Activated CD8-positive, alpha-beta memory T cell treated with anti-CD3 and anti-CD28 coated beads for 1 hour (primary cell): ENCODE measurements around the gene TTC28.
"Not testable (repeated sequence)": the region's sequence is repeated elsewhere in the genome, so short reads cannot be mapped to it uniquely, and the experiment has no call there.

Source experiments
- DNase-seq, 2 donors: peaks; one replicate each; pipeline ENCODE4 v3.0.0-alpha.2; 2020; ENCODE audit warnings: low read depth in 1 of 2; ENCODE audit errors: extremely low read depth in 1 of 2

Gene TTC28

DNA sequence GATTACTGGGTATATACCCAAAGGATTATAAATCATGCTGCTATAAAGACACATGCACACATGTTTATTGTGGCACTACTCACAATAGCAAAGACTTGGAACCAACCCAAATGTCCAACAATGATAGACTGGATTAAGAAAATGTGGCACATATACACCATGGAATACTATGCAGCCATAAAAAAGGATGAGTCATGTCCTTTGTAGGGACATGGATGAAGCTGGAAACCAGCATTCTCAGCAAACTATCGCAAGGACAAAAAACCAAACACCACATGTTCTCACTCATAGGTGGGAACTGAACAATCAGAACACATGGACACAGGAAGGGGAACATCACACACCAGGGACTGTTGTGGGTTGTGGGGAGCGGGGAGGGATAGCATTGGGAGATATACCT lies 510.3 kb downstream of the TTC28 start:
- not testable (repeated sequence) for DNase-seq

DNA sequence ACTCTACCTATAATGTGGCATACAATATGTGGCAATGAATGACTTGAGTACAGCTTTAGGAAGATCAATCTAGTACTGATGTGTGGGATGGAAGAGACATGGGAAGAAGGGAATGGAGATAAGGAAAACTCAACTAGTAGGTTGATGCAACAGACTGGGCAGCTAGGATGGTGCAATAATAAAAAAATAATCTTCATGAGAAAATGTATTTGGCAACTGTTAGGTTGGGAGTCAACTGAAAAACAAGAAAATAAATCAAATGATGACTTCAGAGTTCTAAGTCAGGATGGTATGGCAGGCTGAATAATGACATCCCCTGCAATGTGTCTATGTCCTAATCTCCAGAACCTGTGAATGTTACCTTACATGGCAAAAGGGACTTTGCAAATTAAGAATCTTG lies 523.8 kb downstream of the TTC28 start:
- DNase-seq: no peak

DNA sequence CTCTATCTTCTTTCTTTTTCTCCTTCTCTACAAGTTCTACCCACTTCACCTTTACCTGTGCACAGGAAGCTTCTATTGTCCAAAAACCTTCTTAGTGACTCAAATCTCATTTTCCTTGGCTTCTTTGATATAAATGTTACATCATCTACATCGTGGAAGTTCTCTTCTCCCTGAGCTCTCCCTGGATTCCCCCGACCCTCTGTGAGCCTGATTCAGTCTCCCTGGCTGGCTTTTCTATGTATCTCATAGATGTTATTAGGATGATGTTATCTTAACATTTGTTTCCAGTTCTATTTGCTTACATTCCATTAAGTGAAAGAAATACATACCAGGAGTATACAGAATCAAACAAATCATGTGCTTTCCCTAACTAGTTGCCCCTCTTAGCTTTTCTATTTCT lies 524.8 kb downstream of the TTC28 start:
- no peak for DNase-seq

DNA sequence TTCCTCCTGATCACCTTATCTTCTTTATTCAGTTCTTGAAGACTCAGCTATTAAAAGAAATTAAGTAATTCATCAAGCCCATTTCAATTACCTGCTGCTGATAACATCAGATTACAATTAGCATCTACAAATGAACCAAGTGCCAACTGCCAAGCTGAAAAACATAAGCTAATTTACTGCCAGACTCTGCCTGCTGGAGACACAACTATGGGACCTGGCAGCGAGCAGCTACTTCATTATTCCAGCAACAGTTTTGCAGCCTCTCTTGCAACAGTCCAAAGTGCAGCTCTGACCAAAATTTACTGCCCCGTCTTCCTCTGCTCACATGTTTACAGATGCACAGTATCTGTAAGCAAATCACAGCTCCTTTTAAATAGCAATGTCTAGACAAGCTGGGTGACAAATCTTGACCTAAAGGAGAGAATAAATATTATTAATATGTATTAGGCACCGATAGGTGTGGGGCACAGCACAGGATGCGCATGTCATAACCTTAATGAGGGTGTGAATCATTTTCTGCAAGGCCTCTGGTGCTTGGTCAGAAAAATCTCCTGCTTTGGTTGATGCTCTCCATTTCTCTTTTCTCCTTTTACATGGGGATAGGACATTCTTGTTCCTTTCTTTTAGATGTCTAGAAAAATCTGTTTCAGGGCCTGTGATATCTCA lies 528.4 kb downstream of the TTC28 start:
- DNase-seq: no peak

DNA sequence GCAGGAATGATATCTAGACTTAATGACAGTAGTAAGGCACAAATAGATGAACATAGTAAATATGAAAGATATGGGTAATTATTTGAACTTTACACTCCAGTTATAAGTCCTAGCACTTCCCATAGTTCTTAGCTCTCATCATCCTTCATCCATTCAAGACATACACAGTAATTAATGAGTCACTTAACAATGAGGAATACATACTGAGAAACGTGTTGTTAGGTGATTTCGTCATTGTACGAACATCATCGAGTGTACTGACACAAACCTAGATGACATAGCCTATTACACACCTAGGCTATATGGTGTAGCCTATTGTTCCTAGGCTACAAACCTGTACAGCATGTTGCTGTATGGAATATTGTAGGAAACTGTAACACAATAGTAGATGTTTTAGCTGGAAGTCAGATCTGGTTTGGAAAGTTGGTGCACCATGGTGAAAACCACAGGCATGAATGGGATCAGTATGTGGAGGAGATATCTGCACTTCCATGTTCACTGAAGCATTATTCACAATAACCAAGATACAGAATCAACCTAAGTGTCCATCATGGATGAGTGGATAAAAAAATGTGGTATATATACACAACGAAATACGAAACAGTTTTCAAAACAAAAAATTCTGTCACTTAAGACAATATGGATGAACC lies 530.7 kb downstream of the TTC28 start:
- no peak for DNase-seq

DNA sequence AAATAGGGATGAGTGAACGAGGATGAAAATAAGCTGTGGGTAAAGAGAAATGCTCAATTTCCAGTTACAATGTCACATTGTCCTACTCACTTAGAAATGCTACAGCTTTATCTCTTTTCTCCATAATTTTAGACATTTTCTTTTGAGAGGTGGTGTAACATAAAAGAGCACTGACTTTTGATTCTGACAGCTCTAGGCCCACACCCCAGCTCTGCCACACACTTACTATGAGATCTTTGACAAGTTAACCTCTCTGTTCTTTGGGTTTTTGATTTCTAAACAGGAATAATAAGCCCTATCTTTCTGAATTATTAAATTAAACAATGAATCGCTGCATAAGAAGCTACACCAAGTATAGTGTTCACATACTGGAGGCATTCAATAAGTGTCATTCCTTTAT lies 532.2 kb downstream of the TTC28 start:
- no peak for DNase-seq

DNA sequence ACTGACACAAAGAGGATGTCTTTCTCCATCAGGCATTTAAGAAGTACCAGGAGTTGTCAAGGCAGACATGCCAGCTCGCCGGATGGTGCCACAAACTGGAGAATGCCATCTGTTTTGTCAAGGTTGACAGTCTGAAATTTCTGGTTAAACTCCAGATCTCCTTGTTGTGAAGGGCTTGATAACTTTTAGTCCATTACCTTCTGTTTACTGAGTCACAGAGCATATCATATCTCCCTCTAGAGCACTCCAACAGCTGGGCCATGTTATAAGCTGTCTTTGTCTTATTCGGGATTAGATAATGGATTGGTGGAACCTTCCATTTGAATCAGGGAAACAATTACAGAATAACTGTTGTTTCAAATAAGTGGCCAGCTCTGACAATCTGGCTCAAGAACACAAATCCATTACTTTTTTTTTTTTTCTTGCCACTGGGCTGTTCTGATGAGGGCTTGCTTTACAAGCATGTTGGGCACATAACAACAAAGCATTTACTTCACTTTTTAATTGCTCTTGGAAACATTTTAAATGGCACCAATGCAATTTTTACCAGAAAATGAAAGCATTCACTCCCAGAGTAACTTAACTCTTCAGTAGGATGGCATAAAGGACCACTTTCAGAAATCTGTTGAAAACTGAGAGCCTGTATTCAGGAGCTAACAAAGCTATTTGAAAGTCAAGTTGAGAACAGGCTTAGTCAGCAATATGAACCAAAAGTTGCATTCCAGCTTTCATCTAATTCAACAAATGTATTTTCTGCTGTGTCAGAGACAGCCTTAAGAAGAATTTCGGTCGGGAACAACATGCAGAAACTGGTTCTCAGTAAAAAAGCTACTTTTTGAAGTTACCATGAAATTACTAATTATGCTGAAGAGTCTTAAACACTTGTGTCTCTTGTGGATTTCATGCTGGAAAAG lies 533.0 kb downstream of the TTC28 start:
- DNase-seq: no peak

DNA sequence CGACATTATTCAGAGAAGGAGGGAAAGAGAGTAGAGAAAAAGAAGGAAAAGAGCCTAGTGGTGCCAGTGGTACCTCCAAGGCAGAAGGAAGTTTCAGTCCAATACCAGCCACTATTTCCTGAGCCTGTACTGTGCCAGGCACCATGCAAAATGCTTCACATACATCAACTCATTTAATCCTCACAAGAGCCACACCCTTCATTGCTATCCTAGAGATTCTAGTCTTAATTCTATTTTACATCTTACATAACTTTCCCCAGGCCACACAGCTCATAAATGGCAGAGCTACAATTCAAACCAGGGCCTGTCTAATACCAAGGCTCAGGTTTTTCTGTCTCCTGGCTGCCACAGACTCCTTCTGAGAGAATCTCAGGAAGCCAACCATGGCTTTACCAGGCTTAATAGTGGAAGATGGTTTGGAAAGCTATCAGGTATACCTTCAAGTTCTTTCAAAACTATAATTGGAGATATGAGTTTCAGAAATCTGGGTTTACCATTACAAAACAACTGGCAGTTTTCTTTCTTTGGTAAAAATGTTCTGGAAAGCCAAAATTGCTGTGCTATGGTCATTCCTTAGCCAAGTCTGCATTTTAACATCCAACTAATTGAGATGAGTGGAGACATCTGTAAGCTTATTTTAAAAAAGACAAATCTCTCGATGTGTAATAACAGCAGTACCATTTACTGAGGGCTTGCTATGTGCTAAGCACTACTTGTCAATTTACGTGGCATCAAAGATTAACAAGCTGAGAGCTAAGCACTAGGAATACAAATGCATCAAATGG lies 535.5 kb downstream of the TTC28 start:
- no peak for DNase-seq

DNA sequence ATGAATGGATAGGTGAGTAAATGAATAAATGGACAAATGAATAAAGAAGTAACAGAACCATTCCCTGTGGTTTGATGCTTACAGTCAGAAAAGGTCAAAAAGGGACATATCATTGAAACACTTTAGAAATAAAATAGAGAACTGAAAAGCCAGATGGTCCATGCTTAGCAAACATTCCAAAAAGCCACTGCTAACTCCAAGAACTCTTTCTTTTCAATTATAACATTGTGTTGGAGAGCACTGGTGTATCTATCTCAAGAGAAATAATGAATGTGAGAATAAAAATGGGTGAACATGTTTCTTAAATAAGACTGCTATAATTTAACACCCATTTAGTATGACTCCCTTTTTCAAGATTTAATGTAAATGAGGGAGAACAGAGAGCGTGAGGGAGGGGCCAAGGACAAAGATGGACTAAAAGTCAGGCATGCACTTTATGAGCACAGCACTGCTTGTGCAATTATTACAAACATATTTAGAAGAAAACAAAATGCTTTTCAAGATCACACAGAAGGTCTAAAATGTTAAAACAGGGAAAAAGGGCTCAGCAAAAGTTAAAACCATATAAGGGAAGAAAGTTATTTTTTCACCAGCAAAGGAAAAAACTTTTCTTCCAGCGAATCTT lies 536.3 kb downstream of the TTC28 start:
- DNase-seq: no peak

DNA sequence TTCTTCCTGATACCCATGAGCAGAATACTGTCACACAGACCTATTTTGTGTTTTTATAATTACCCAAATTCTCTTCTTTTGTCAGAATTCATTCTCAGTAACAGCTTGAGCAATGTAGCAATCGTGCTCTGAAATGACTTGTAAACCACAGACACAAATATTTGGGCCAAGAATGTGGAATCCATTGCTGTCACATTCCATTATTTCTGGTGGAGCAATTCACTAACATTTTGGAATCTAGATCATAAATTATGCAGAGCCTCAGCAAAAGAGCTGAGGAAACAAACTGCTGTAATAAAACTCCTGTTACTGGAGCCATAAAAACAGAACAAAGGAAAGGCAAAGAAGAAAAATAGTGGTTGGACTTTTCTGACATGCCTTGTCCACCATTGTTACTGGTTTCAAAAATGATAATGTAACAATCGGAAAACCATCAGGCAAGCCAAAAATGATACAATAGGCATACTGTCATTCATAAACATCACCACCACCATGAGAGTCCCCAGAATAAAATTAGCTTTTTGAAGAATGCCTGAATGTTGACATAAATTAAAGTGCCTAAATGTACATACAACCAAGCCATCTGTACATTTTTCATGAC lies 537.2 kb downstream of the TTC28 start:
- DNase-seq: no peak

DNA sequence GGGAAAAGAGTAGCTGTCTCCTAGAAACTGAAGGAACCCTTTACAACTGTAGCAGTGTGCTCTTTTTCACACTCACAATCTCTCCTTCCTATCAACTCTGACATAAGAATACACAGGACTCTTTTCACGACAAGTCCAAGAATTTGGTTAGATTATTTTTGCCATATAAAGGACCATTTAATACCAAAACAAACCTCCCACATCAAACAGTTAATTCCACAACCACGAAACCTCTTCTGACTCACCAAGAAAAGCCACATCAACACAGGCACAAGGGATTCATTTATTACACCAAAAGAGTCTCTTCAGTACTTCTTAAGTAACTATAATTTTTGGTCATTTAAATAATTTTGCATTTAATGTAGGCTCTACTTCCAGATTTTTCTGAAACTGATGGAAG lies 538.0 kb downstream of the TTC28 start:
- DNase-seq: no peak

DNA sequence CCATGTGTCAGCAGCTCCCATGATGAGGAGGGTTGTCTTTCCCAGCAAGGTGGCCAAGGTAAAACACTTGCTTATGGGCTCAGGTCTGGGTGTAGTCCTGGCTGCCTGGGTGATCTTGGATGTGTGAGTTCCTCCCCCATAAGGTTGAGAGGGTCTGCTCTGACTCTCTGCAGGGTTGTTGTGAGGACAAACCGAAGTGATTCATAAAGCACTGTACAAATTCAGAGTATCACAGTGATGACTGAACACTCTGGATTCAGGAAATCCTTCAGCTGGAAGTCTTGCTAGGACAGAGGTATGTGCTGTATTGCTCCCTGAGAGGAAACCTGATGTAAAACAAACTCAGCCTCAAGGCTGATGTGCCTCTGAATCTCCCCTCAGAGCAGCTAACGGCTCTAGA lies 539.7 kb downstream of the TTC28 start:
- no peak for DNase-seq

DNA sequence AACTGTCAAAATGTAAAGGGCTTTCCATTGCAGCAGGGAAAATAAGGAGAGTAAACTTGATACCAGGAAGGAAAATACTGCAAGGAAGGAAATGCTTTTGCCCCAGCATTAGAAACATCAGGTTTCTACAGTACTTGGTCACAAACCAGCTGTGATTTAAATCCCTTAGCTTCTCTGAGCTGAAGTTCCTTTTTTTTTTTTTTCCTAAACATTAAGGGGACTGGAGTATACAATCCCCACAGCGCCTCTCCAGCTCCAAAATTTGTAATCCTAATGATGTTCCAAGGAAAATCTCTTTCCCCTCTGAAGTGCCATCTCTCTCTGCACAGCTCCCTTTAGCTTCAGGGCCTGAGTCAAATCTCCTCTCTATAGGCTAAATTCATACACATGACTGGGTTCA lies 540.1 kb downstream of the TTC28 start:
- no peak for DNase-seq

DNA sequence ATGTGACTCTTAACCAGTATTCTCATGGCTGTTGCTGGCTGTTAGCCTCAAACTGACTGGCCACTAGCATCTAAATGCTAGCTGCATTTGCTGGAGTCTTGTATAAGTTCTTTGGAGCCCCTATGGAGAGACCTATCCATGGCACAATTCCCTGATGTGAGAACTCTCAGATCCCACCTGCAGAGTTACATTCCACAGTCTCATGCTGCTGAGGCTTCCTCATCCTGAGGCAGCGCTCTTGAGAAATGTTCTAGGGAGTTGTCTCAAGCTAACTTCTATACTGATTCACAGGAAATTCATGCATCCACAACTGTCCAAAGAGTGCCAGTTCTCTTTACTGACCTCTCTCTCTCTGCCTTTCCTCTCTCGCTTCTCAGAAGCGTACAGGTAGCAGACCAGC lies 542.6 kb downstream of the TTC28 start:
- DNase-seq: no peak

DNA sequence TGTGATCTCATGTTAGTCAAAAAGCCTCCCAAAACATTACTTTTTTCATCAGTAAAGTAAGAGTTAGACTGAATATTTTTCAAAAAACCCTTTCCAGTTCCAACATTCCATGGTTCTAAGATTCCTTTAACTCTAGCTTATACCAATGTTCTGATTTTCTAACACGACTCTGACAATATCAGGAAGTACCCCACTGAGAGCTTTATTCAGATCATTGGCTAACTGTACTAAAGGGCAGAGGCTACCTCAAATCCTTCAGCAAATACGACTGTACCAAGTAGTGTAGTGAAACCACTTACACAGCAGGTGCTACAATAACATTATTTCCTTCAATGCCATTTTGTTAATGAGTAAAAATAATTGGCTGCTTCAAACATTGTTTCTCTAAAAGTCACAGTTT lies 547.2 kb downstream of the TTC28 start:
- DNase-seq: no peak

DNA sequence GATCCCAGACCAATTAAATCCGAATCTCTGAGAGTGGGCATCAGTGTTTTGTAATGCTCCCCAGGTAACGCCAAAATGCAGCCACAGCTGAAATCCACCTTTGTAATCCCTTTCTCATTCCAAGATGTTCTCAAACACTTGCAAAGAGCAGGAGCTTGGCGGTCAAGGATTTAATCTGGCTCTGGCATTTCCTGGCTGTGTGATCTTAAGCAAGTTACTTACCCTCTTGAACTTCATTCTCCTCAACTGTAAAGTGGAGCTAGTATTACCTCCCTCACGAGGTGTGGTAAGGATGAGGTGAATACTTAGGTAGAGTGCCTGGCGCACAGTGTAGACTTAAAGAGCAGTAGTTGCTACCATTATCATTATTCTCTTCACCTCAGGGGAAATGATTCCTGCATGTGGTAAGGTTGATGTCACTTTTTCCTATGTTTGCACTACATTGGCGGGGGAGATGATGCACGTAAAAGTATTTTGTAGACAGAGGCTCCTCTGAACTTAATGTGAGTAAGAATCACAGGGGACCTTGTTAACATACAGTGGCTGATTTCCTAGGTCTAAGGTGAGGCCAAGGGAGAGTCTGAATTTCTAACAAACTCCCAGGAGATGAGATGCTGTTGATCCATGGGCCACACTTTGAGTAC lies 550.2 kb downstream of the TTC28 start:
- DNase-seq: no peak

DNA sequence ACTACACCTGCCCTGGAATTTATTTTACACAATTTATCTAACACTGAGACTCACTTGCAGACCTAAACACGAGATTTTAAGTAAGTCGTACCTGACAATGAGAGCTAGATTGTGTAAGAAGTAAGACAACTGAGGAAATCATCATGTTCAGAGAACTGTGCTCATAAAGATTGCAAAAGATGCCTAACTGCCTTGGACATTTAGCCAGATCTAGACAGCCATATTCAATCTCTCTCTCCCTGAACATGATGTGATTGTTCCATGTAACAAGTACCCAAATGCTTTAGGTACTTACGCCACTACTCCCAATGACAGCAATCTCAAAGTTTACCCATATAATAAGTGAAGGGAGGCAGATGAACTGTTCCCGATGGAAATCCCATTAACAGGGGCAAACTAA lies 550.8 kb downstream of the TTC28 start:
- no peak for DNase-seq

DNA sequence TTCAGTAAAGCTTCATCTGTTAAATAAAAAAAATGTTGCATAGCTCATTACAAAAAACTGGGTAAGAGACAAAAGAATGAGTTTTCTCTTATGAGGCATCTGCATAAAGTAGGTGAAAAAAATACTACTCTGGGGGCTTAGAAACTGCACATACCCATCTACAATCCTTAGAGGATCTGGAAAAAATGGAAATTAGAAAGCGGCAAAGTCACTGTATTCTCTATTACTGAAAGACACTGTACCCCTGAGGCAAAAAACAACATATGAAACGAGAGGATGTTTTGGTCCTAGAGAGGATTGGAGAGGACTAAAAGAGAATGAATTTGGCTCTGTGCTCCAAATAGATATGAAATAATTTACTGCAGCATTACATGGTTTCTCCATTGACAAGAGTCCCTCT lies 553.8 kb downstream of the TTC28 start:
- DNase-seq: no peak

DNA sequence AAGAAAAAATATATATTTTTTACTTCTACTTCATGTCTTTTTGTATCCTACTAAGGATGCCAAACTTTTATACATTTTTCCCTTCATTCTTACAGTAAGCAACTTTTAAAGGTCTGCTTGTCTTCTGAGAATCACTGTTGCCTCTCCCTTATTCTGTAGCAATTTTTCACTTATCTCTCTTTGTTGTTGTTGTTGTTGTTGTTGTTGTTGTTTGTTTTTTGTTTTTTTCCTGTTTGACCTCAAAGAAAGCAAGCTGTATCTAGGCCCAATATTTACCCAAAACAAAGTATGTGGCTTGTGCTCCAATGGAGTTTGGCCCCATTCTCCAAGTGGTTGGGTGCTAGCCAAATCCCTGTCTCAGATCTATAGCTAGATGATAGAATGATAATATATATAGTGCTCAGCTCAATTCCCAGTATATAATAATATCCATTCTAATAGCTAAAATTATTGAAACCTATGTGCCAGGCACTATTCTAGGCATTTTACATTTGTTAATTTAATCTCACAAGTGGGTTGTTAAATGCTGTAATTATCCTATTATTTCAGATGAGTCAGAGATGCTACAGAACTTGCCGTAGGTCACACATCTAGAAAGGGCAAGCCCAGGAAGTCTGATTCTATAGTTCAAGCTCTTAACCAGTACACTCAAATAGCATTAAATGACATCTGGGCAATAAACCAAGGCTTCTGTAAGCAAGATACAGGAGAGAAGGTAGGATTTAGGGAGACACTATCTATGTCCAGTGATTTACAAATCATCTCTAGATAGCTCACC lies 555.5 kb downstream of the TTC28 start:
- no peak for DNase-seq
